GM12873 (cell line): ENCODE measurements around the gene LRRC8C.
A peak's percentile ranks its signal among the peaks of the same experiment; 100 is the strongest.

Experiments
- CTCF ChIP-seq: IDR thresholded peaks from 2 replicates; pipeline ENCODE4 v1.5.1; 2012; ENCODE audit warnings: low read depth, mild to moderate bottlenecking, moderate library complexity, low read length, control low read depth; ENCODE audit not compliant: insufficient read depth; ENCODE audit errors: missing control alignments

The LRRC8C gene

GRCh38 chr1:89615676-89616598 is 17.0 kb upstream of the LRRC8C start:
- TF ChIP-seq CTCF = peak; percentile 66

- TF ChIP-seq CTCF = no peak
Observed at GRCh38 chr1:89616844-89617627, 15.9 kb upstream of the LRRC8C start.

GRCh38 chr1:89620664-89621063 is 12.3 kb upstream of the LRRC8C start:
- no peak for TF ChIP-seq CTCF

GRCh38 chr1:89622895-89623294 is 10.0 kb upstream of the LRRC8C start:
- peak; percentile 13 for TF ChIP-seq CTCF

- TF ChIP-seq CTCF = no peak
Observed at GRCh38 chr1:89624314-89624713, 8.6 kb upstream of the LRRC8C start.

DNA sequence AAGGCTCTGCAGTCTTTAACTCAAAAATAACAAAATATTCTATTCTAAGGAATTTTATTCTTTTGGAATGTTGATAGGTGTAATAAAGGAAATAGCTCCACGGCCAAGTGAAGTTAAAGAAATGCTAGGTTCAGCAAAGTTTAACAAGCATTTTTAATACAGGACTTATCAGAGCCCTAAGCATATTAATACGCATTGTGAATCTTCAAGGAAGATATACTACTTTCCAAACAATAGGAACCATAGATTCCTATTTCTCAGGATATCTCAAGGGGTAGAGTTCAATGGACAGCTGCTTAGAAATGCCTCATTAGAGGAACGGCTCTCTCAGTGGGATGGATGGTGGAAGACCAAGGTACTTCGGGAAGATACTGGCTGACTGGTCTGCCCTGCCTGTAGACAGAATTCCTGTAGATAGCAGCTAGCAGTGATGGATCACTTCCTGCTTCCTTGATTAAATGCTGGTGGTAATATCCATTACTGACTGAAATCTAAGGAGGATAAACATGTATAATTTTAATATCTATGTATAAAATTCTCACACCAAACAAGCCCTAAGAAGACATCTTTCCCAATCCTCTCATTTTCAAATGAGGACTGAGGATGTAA is 8.1 kb upstream of the LRRC8C start:
- no peak for TF ChIP-seq CTCF

- TF ChIP-seq CTCF = no peak
Observed at GRCh38 chr1:89627596-89627962, 5.3 kb upstream of the LRRC8C start.
